CD4-positive, alpha-beta T cell treated with Interleukin-17A for 1 hour (primary cell): ENCODE data around the gene DACH1.

ENCODE experiments used
- DNase-seq: peaks from one replicate; pipeline ENCODE4 v3.0.0-alpha.2; 2020

DACH1 gene

GRCh38 chr13:71540098-71540497 is 326.9 kb downstream of the DACH1 start:
- DNase-seq = no peak

GRCh38 chr13:71536201-71536600 is 330.8 kb downstream of the DACH1 start:
- no peak for DNase-seq

GRCh38 chr13:71524613-71525304 is 342.2 kb downstream of the DACH1 start:
- DNase-seq = no peak

- no peak for DNase-seq
Measured at GRCh38 chr13:71524245-71524612, 342.8 kb downstream of the DACH1 start.

- no peak for DNase-seq
Measured at GRCh38 chr13:71522941-71523526, 344.0 kb downstream of the DACH1 start.

GRCh38 chr13:71517004-71517403 is 350.0 kb downstream of the DACH1 start:
- DNase-seq = no peak

- DNase-seq = no peak
Measured at GRCh38 chr13:71516521-71516920, 350.5 kb downstream of the DACH1 start.

- DNase-seq = no peak
Measured at GRCh38 chr13:71515744-71516038, 351.3 kb downstream of the DACH1 start.

- no peak for DNase-seq
Measured at GRCh38 chr13:71514900-71515743, 351.9 kb downstream of the DACH1 start.

GRCh38 chr13:71513411-71514033 is 353.5 kb downstream of the DACH1 start:
- DNase-seq = no peak

GRCh38 chr13:71503781-71504180 is 363.2 kb downstream of the DACH1 start:
- no peak for DNase-seq

- DNase-seq = no peak
Measured at GRCh38 chr13:71499944-71500514, 367.0 kb downstream of the DACH1 start.

- DNase-seq = no peak
Measured at GRCh38 chr13:71499235-71499634, 367.8 kb downstream of the DACH1 start.

- no peak for DNase-seq
Measured at GRCh38 chr13:71493189-71493588, 373.8 kb downstream of the DACH1 start.

- no peak for DNase-seq
Measured at GRCh38 chr13:71492346-71492871, 374.6 kb downstream of the DACH1 start.

- DNase-seq = no peak
Measured at GRCh38 chr13:71491010-71491409, 376.0 kb downstream of the DACH1 start.

- DNase-seq = no peak
Measured at GRCh38 chr13:71489041-71489440, 378.0 kb downstream of the DACH1 start.

GRCh38 chr13:71488201-71488600 is 378.8 kb downstream of the DACH1 start:
- DNase-seq = no peak

- DNase-seq = no peak
Measured at GRCh38 chr13:71485913-71486312, 381.1 kb downstream of the DACH1 start.

GRCh38 chr13:71483733-71484132 is 383.3 kb downstream of the DACH1 start:
- DNase-seq = no peak

- DNase-seq = no peak
Measured at GRCh38 chr13:71481501-71481900, 385.5 kb downstream of the DACH1 start.

GRCh38 chr13:71481046-71481445 is 386.0 kb downstream of the DACH1 start:
- no peak for DNase-seq

GRCh38 chr13:71477735-71478134 is 389.3 kb downstream of the DACH1 start:
- DNase-seq = no peak
